ENCODE measurements around the gene CPEB1.
"Not testable (repeated sequence)": the region's sequence is repeated elsewhere in the genome, so short reads cannot be mapped to it uniquely, and the experiment has no call there.

The CPEB1 gene

DNA sequence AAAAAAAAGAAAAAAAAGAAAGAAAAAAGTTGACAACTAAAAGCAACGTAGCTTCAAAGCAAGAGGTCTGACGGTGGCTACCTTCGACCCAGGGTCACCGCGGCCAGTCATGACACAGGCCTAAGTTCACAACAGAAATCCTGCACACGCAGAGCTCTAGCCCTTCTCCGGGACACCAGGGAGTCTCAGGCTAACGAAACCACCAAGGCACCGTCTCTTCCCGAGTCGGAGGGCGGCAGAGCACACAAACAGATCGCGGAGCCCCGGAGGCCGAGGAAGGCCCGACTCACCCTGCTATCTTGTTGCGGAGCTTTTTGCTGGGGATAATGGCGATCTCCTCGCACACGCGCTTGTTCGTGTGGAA lies 107.5 kb downstream of the CPEB1 start:
- DNase-seq (ENCODE audit: low read depth, low spot score) = no peak
- peak overlapping the region; percentile 100 for H3K4me3 ChIP-seq (ENCODE audit: low read depth, low read length)
- TF ChIP-seq, protein P1, sequence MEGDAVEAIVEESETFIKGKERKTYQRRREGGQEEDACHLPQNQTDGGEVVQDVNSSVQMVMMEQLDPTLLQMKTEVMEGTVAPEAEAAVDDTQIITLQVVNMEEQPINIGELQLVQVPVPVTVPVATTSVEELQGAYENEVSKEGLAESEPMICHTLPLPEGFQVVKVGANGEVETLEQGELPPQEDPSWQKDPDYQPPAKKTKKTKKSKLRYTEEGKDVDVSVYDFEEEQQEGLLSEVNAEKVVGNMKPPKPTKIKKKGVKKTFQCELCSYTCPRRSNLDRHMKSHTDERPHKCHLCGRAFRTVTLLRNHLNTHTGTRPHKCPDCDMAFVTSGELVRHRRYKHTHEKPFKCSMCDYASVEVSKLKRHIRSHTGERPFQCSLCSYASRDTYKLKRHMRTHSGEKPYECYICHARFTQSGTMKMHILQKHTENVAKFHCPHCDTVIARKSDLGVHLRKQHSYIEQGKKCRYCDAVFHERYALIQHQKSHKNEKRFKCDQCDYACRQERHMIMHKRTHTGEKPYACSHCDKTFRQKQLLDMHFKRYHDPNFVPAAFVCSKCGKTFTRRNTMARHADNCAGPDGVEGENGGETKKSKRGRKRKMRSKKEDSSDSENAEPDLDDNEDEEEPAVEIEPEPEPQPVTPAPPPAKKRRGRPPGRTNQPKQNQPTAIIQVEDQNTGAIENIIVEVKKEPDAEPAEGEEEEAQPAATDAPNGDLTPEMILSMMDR (IDR thresholded peaks at IDR 0.05; ENCODE audit: low read depth, low read length) = no peak
- in situ Hi-C loops (cut with HindIII; ENCODE audit: low sequenced_read_pairs) = loop anchor here (25.0 kb wide), 1 partner anchor 473 kb away; the partner anchor contains the start of gene C15orf40

DNA sequence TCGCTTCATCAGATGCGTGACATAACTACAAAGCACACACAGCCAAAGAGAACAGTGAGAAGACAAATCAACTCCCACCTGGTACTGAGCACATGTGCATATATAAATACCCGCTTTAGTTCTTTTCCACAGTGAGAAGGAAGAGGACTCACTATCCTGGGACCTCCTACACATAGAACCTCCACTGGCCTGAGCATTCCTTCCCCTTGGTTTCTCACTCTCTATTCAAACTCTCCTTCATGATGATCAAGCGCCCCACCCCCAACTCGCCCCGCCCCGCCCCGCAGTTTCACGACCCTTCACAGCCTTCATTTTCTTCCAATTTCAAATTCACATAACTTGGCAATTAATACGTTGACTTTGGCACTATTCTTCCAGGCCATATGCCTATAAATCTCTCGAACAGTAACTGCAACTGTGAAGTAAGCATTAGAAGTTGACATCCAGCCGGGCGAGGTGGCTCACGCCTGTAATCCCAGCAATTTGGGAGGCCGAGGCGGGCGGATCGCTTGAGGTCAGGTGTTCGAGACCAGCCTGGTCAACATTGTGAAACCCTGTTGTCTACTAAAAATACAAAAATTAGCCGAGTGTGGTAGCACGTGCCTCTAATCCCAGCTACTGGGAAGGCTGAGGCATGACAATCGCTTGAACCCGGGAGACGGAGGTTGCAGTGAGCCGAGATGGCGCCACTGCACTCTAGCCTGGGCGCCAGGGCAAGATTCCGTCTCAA lies 108.0 kb downstream of the CPEB1 start:
- peak; percentile 13 for DNase-seq (ENCODE audit: low read depth, low spot score)
- TF ChIP-seq, protein P1 (IDR thresholded peaks at IDR 0.05; ENCODE audit: low read depth, low read length) = no peak
- in situ Hi-C loops (cut with HindIII; ENCODE audit: low sequenced_read_pairs) = loop anchor here (25.0 kb wide), 1 partner anchor 473 kb away; the partner anchor contains the start of gene C15orf40
- peak overlapping the region; percentile 100 for H3K4me3 ChIP-seq (ENCODE audit: low read depth, low read length)

DNA sequence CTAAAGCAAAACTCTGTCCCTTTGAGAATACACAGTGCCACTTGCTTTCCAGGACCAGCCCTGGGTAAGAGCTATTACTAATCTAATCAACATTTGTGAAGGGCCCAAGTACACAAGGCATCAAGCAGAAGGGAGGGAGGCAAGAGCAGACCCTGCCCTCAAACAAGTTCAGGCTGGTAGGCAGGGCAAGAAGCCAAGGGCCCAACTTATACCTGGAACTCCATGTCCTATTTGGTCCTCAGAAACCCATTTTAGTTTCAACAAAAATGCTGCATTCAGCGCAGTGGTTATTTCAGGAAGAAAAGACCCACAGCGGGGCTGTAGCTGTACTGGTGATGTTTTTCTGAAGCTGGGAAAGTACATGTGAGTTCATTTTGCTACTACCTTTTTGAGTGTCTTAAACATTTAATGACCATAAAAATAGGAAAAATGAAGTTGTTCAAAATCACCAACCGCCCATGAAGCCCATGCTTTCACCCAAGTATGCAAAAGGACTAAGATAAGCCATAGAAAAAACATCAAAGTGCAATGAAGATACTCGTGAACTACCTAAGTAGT lies 109.7 kb downstream of the CPEB1 start:
- no peak for DNase-seq (ENCODE audit: low read depth, low spot score)
- in situ Hi-C loops (cut with HindIII; ENCODE audit: low sequenced_read_pairs) = loop anchor here (25.0 kb wide), 1 partner anchor 475 kb away; the partner anchor contains the start of gene C15orf40
- no peak overlapping the region for H3K4me3 ChIP-seq (ENCODE audit: low read depth, low read length)
- TF ChIP-seq, protein P1 (IDR thresholded peaks at IDR 0.05; ENCODE audit: low read depth, low read length) = no peak

DNA sequence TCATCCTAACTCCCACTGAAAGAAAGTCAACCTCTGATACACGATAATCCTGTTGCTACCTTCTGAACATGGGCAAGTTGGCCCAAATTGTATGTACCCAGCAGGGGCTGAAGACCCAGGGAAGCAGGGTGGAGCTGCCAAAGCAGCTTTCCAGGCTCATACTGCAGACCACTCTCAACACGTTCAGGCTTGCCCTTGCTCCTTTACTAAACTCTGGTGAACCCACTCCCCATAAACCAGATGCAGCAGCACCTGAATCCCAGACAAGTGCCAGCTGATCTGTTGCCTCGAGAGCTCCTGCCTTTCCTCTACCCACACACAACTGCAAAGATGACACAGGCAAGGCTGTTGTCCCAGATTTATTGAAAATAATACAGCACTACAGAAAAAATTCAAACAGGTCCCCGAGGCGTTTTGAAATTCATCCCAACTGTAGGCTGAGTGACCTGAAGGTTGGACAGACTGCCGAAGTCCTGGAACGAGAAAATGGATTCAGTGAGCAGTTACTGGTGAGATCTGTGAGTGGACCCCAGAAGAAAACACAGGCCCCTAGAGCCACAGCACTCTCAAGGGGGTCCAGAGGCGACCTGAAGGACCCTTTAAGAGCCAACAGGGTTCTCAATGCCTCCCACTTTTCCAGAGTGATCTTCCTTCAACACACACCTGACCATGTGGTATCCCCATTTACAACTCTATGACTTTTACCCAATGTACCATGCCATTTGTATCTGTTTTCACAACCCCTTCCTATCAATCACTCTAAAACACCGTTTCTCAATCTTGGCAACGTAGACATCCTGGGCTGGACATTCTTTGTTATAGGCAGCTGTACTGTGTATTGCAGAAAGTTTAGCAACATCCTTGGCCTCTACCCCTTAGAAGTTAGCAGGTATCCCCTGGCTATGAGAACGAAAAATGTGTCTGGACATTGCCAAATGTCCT lies 110.5 kb downstream of the CPEB1 start:
- DNase-seq (ENCODE audit: low read depth, low spot score) = no peak
- in situ Hi-C loops (cut with HindIII; ENCODE audit: low sequenced_read_pairs) = loop anchor here (25.0 kb wide), 1 partner anchor 476 kb away; the partner anchor contains the start of gene C15orf40
- TF ChIP-seq, protein P1 (IDR thresholded peaks at IDR 0.05; ENCODE audit: low read depth, low read length) = no peak
- no peak overlapping the region for H3K4me3 ChIP-seq (ENCODE audit: low read depth, low read length)

DNA sequence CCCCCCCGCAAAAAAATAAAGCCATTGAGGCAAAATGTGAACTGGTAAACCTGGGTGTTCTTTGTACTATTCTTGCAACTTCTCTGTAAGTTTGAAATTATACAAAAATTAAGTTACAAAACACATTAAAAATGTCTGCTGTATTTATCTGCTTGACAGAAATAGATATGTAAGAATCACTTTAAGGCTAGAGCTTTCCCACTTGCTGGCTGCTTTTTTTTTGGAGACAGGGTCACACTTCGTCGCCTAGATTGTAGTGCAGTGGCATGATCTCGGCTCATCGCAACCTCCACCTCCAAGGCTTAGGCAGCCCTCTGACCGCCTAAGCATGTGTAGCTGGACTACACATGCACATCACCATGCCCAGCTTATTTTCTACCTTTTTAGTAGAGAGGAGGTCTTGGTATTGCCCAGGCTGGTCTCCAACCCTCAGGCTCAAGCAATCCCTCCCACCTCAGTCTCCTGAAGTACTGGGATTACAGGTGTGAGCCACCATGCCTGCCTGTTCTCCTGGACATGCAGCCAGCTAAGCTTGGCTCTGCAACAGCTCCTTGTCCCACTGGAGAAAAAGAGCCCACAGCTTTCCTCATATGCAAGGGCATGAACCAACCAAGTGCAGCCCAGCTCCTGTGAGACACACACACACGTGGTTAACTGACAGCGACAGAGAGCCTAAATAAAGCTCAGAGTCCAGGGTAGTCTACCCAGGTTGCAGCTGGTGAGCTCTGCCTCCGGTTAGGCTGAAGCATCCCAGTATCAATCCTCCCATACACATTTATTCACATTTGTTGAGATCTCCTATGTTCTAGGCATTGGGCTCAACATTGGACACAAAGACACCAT lies 111.4 kb downstream of the CPEB1 start:
- in situ Hi-C loops (cut with HindIII; ENCODE audit: low sequenced_read_pairs) = loop anchor here (25.0 kb wide), 1 partner anchor 477 kb away; the partner anchor contains the start of gene C15orf40
- no peak for DNase-seq (ENCODE audit: low read depth, low spot score)
- H3K4me3 ChIP-seq (ENCODE audit: low read depth, low read length) = no peak overlapping the region
- TF ChIP-seq, protein P1 (IDR thresholded peaks at IDR 0.05; ENCODE audit: low read depth, low read length) = no peak

DNA sequence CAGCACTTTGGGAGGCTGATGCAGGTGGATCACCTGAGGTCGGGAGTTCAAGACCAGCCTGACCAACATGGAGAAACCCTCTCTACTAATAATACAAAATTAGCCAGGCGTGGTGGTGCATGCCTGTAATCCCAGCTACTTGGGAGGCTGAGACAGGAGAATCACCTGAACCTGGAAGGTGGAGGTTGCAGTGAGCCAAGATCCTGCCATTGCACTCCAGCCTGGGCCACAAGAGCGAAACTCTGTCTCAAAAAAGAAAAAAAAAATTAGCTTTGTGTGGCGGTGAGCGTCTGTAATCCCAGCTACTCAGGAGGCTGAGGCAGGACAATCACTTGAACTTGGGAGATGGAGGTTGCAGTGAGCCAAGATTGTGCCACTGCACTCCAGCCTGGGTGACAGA lies 112.0 kb downstream of the CPEB1 start:
- in situ Hi-C loops (cut with HindIII; ENCODE audit: low sequenced_read_pairs) = loop anchor here (25.0 kb wide), 1 partner anchor 477 kb away; the partner anchor contains the start of gene C15orf40
- H3K4me3 ChIP-seq (ENCODE audit: low read depth, low read length); DNase-seq (ENCODE audit: low read depth, low spot score): not testable (repeated sequence)

DNA sequence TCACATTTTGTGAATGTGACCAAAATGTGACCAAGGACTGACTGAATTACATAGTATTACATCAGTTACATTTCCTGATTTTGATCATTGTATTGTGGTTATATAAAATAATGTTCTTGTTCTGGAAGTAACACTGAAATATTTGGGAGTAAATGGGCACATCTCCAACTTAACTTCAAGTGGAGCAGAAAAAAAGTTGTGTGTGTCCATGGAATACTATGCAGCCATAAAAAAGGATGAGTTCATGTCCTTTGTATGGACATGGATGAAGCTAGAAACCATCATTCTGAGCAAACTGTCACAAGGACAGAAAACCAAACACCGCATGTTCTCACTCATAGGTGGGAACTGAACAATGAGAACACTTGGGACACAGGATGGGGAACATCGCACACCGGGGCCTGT lies 112.7 kb downstream of the CPEB1 start:
- not testable (repeated sequence) for H3K4me3 ChIP-seq (ENCODE audit: low read depth, low read length); DNase-seq (ENCODE audit: low read depth, low spot score)
- in situ Hi-C loops (cut with HindIII; ENCODE audit: low sequenced_read_pairs) = loop anchor here (25.0 kb wide), 1 partner anchor 478 kb away; the partner anchor contains the start of gene C15orf40
